NCI-H69 (cell line): ENCODE results near the gene IL22RA1.

ENCODE experiments used
- DNase-seq: peaks from one replicate; lab custom pipeline; 2025; lab: John Stamatoyannopoulos, UW

IL22RA1 gene

GRCh38 chr1:24097663-24098062 lies 45.3 kb downstream of the IL22RA1 start:
- DNase-seq, result no peak

DNA sequence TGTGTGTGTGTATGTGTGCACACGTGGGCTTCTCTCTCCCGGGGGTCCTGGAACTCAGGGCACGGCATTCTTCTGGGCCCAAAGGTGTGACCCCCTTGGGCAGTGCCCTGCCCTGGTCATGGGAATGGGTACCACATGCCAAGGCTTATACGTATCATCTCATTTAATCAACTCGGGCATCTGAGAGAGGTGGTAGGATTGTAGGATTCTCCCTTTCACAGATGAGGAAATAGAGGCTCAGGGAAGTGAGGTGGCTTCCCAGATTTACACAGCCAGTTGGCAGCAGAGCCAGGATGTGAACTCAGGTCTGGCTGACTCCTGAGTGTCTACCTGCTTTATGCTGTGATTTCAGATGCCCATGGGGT lies 46.2 kb downstream of the IL22RA1 start:
- DNase-seq, result no peak

GRCh38 chr1:24096009-24096738 lies 46.8 kb downstream of the IL22RA1 start:
- no peak for DNase-seq

- no peak for DNase-seq
Measured at GRCh38 chr1:24095140-24095859, 47.6 kb downstream of the IL22RA1 start.

- DNase-seq, result peak; percentile 62
Measured at GRCh38 chr1:24094554-24094953, 48.4 kb downstream of the IL22RA1 start.

DNA sequence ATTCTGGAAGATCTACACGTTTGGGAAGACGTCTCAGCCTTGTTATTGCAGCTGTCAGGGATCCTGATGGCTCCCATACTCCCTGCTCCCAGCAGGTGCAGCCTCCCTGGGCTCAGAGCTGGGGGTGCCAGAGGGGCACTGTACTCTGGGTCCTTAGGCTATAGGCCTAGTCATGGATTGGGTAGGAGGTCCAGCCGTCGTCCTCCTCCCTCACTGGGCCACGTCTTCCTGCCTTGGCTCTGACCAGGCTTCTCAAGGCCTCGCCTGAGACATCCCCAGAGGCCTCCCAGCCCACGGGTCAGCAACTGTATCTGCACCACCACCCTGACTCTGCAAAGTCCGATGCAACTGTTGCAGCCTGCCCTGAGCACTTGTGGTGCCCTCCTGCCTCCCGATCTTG lies 49.2 kb downstream of the IL22RA1 start:
- no peak for DNase-seq

DNA sequence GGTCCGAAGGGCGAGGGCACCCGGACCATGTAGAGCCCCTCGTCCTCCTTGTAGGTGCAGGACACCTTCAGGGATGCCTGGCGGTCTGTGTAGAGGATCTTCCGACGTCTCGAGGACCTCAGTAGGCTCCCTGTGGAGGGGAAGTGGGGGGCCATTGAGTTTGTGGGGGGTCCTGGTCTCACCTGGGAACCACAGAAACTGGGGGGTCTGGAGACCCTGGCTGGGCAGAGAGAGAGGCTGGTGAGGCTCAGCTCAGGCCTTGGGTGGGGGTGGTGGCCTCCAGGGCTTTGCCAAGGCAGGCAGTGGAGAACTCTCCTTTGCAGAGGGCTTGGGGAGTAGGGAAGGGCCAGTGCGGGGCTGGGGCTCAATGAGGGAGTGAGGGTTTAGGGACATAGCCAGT lies 50.0 kb downstream of the IL22RA1 start:
- no peak for DNase-seq

- no peak for DNase-seq
Measured at GRCh38 chr1:24091971-24092482, 50.9 kb downstream of the IL22RA1 start.

DNA sequence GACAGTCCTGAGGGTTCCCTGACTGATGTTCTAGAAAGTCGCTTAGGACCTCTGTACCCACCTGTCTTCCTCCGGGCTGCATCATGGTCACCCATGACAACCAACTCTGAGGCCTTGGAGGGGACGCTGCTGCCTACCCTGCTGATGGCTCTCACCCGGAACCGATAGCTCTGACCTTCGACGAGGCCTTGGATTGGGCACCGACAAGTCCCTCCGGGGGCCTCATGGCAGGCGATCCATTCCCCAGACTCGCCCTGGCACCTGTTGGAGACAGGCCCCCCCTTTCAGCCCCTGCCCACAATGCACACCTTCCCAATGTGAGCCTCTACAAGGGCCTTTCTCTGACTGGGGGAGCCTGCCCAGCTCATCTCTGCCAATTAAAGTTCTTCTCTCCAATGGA lies 52.2 kb downstream of the IL22RA1 start:
- DNase-seq, result no peak

- no peak for DNase-seq
Measured at GRCh38 chr1:24089743-24090555, 53.0 kb downstream of the IL22RA1 start.

DNA sequence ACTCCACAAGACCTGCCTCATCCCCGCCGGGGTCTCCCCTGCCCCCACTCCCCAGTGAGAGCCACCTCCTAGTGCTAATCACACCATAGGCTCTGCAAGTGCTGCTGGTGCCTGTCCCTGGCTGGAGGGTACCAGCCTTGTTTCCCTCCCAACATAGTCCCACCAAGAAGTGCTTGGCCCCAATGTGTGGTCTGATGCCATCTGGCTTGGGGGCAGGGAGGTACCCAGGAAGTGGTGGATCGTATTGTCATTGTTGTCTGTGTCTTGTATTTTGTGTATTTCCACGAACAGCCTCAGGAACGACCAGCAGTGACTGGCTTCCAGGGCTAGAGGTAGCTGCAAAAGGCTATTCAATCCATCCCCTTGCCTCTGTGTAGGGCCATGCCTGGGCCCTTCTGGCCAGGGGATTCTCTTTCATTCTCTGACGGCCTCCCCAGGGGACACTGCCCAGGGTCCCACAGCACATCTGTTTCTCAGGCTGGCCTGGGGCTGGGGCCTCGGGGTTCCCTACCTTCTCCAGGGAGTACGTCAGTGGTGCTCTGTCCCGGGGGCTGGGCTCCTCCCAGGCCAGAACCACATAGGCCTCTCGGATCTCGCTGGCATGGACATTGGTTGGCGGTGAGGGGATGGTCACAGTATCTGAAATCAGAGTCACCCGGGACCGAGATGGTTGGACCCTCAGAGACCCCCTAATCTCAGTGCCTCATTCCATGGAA lies 53.8 kb downstream of the IL22RA1 start:
- no peak for DNase-seq

- DNase-seq, result no peak
Measured at GRCh38 chr1:24086466-24086865, 56.5 kb downstream of the IL22RA1 start.

DNA sequence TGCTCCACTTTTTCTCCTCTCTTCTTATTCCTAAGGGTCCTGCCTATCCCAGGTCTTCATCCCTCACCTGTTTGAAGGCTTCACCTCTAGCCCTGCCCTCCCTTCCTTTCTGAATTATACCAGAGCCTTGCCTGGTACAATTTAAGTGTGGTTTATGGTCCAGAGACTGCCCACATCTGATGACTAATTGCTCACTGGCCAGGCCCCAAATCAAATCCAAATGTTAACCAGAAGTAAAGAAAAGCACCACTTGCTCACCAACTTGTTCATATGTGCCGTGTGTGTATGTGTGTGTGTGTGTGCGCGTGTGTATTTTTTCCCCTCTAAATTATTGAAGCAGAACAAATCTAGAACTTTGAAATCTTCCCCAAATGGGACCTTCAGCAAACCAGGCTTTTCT lies 57.4 kb downstream of the IL22RA1 start:
- DNase-seq, result no peak

DNA sequence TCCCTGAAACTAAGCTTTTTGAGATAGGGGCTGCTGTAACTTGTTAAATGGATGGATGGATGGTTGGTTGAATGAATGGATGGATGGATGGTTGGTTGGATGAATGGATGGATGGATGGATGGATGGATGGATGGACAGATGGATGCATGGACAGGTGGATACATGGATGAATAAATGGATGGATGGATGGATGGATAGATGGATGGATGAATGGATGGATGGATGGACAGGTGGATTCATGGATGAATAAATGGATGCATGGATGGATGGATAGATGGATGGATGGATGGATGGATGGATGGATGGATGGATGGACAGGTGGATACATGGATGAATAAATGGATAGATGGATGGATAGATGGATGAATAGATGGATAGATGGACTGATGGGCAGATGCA lies 57.9 kb downstream of the IL22RA1 start:
- DNase-seq, result no peak

GRCh38 chr1:24084050-24084449 lies 58.9 kb downstream of the IL22RA1 start:
- DNase-seq, result no peak

DNA sequence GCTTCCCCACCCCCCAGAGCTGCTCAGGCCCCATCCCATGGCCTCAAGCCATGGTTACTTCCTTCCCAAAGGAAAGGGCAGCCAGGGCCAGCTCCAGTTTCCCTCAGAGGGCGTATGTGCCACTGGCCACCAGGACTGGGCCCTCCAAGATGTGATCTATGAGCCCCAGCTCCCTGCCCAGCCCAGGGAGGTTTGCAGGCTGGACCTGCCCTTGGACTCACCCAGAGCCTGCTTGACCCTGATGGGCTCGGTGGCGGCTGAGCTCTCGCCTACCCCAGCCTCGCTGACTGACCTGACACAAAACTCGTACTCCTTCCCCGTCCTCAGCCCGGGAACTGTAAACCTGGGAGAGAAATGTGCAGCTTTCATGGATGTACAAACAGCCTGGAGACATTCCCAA lies 60.6 kb downstream of the IL22RA1 start:
- no peak for DNase-seq

DNA sequence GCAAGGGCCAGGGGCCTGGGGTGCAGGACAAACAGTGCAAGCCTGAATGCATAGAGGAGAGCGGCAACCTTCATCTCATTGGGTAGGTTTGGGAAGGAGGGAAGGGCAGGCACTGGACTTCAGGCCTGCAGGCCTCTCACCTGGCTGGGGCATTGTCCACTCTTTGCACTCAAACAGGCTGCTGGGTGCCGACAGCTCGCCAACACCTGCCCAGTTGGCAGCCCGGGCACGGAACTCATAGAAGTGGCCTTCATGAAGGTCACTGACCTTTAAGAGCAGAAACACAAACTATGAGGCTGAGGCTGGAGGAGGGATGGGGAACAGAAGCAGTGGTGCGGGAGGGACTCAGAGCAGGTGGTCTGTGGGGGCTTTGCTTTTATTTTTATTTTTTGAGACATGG lies 61.8 kb downstream of the IL22RA1 start:
- DNase-seq, result no peak

DNA sequence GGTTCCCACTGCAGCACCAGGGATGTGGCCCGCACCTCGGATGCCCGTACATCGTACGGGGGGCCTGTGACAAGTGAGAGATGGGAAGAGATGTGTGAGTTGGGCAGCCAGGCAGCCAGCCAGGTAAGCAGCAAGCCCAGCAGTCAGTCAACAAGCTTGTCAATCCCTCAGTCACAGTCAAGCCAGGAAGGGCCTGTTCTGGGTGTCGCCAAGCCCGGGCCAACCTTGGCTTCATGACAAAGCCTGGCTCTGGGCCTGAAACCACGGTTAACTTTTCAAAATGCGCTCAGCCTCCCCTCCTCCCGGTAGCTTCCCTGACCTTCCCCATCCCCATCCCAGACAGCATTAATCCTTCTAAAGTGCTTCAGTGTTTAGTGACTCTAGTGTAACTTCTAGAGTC lies 62.8 kb downstream of the IL22RA1 start:
- DNase-seq, result no peak

GRCh38 chr1:24077278-24077978 lies 65.5 kb downstream of the IL22RA1 start:
- DNase-seq, result no peak

- DNase-seq, result no peak
Measured at GRCh38 chr1:24075946-24076345, 67.0 kb downstream of the IL22RA1 start.

- no peak for DNase-seq
Measured at GRCh38 chr1:24075590-24075854, 67.4 kb downstream of the IL22RA1 start.
